GM21529 (cell line): ENCODE data around the gene PAIP2.
"Not testable (repeated sequence)": the region's sequence is repeated elsewhere in the genome, so short reads cannot be mapped to it uniquely, and the experiment has no call there.

Experiments used
- ATAC-seq: cut with Tn5 transposase; IDR thresholded peaks from one replicate; pipeline ENCODE4 v1.9.1; 2021; ENCODE audit not compliant: unreplicated experiment

The PAIP2 gene

DNA sequence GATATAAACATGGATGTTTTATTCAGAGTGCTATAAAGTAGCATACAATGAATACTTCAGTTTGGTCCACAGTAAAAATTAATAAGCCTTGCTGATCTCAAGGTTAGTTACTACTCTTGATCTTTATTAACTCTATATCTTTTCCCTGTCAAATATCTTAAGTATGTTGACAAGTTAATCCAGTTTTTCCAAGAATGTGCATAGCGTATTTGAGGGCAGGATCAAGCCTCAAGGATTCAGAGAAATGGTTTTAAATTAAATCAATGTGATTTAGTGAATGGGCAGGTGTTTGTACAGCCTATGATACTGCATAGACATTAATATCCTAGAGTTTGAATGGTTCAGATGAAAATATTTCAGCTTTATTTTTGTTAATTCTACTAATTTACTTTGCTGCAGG is 27.4 kb upstream of the PAIP2 start:
- ATAC-seq, result no peak

DNA sequence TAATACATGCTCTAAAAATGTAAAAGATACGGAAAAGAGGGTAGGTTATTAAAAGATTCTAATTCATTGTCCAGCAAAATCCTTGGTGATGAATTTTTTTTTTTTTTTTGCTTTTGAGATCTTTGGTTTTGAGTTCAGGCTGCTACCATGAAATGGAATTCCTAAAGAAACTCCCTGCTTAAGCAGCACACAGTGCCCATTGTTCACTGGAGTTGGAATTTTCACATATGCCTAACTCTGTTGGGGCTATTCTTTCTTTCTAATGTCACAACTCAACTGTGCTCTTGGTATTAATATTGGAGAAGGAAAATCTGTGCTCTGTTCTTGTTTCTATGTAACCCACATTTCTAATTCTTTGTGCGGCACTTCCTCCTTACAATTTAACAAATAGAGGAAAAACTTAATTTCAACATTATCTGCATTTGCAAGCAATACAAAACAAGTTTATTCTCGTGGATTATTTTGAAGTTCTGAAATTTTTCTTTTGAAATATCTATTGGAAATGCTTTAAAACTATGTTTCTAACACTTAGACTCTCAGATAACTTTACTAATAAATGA is 26.5 kb upstream of the PAIP2 start:
- no peak for ATAC-seq

DNA sequence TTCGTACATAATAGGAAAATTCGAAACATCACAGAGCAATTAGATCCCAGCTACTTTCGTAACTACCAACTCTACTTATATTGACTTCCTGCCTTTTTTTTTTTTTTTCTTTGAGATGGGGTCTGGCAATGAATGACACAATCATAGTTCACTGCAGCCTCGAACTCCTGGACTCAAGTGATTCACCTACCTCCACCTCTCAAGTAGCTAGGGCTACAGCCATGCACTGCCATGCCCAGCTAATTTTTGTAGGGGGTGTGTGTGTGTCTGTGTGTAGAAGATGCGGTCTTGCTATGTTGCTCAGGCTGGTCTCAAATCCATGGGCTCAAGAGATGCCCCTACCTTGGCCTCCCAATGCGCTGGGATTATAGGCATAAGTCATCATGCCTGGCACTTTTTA is 5.8 kb upstream of the PAIP2 start:
- ATAC-seq, result no peak

DNA sequence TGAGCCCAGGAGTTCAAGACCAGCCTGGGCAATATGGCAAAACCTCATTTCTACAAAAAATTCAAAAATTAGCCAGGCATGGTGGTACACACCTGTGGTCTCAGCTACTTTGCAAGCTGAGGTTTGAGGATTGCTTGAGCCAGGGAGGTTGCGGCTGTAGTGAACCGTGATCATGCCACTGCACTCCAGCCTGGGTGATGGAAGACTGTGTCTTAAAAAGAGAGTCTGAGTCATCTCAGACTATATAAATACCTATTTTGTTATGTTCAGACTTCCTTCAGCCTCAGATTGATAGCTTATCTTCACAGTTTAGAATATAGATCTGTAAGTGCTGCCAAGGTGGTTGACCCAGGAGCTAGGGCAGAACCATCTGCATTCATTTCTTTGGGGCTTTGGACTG is 1.6 kb upstream of the PAIP2 start:
- ATAC-seq, result no peak

DNA sequence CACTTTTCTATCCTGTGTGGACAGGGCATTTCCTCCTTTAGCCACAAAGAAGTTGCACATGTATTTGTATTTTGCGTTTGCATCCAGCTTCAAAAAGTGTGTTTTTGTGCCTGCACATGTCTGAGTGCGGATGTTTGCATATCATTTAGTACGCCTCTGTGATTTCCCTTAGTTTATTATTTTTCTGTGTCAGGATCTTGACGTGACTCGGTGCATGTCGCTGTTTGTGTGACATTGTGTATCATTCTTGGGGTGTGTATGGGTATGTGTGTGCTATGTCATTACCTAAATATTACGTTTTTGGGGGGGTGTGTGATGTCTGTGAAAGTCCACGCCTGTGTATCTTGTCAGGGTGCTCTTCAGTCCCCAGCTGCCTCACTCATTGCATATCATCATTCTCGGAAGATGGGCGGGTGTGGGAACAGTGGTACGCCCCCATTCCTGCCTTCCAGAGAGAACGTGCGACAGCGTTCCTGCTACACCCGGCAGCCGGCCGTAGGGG is 416 bp upstream of the PAIP2 start:
- peak; percentile 19 for ATAC-seq

DNA sequence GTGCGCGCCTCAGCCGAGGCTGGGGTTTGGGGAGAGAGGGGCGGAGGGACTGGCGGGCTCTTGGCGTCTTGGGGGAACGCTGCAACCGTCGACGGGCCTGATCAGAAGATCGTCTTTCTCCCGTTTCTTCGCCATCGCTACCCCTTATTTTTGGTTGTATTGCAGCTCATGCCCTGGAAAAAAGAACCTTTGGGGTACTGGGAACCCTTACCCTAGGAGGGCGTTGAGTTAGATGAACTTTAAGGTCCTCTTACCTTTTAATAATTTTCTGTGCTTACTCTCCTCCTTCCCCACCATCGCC is 719 bp downstream of the PAIP2 start:
- peak; percentile 47 for ATAC-seq

DNA sequence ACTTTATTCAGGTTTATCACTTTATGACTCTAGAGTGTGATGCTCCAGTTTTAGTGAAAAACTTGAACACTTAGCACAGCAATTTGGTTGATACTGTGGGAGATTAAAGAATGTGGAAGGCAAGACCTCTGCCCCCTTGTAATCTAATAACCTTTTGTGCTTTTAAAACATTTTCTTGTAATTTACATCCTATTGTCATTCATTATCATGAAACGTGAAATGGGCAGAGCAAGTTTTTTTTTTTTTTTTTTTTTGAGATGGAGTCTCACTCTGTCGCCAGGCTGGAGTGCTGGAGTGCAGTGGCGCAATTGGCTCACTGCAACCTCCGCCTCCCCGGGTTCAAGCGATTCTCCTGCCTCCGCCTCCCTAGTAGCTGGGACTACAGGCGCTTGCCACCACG is 1.8 kb downstream of the PAIP2 start:
- no peak for ATAC-seq

DNA sequence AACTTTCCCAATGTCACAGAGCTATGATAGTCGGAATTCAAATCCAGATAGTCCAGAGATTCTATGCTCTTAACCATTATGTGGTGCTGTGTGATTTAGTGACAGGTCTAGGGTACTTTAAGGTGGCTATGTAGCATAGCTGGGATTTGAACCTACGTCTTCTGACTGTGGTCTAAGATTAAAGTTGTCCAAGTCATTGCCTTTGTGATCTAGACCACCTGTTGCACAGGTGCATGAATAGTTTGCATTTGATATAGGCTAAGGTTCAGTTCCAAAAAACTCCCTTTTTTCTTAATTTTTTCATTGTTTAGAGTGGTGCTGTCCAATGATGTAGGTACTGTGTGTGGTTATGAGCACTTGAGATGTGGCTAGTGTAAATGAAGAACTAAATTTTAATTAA is 2.5 kb downstream of the PAIP2 start:
- ATAC-seq, result no peak

DNA sequence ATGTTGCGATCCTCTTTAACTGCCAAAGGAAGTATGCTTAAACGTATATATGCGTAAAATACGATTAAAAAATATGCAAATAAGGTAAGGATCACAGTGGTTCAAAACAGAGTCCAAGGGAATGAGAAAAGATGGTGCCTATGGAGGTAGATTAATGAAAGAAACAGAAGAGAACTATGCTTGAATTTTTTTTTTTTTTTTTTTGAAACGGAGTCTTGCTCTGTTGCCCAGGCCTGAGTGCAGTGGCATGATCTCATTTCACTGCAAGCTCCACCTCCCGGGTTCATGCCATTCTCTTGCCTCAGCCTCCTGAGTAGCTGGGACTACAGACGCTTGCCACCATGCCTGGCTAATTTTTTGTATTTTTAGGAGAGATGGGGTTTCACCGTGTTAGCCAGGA is 3.8 kb downstream of the PAIP2 start:
- not testable (repeated sequence) for ATAC-seq

DNA sequence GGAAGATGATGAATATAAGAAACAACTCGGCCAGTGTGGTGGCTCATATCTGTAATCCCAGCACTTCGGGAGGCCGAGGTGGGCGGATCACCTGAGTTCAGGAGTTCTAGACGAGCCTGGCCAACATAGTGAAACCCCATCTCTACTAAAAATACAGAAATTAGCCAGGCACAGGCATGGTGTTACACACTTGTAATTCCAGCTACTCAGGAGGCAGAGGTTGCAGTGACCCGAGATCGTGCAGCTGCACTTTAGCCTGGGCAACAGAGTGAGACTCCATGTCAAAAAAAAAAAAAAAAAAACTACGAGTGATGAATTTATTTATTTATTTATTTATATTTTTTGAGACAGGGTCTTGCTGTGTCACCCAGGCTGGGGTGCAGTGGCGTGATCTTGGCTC is 6.2 kb downstream of the PAIP2 start:
- not testable (repeated sequence) for ATAC-seq

DNA sequence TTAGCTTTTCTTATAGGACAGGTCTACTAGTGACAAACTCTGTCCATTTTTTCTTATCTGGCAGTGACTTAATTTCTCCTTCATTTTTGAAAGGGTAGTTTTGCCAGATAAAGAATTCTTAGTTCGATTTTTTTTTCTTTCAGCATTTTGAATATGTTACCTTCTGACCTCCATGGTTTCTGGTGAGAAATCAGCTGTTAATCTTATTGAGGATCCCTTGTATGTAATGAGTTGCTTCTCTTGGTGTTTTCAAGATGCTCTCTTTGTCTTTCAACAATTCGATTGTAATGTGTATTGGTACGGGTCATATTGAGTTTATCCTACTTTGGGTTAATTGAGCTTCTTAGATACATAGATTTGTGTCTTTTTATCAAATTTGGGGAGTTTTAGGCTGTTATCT is 12.5 kb downstream of the PAIP2 start:
- ATAC-seq, result no peak

DNA sequence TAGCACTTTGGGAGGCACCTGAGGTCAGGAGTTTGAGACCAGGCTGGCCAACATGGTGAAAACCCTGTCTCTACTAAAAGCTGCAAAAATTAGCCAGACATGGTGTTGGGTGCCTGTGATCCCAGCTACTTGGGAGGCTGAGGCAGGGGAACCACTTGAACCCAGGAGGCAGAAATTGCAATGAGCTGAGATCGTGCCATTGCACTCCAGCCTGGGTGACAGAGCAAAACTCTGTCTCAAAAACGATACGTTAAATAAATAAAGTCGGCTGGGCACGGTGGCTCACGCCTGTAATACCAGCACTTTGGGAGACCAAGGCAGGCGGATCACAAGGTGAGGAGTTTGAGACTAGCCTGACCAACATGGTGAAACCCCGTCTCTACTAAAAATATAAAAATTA is 14.2 kb downstream of the PAIP2 start:
- ATAC-seq, result not testable (repeated sequence)

DNA sequence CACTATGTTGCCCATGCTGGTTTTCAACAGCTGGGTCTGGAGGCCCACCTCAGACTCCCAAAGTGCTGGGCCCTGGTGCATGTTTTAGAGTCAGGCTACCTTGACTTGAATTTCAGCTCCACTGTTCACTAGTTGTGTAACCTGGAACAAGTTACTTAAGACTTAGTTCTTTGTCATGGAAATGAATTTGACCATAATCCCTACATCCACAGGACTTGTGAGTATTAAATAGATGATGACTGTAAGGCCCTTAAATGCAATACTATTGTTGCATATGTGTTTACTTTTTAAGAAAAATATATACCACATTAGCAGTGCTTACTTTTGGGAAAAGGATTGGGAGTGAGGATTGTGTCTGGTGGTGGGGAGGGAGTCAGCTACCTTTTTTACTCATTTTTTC is 16.4 kb downstream of the PAIP2 start:
- no peak for ATAC-seq

DNA sequence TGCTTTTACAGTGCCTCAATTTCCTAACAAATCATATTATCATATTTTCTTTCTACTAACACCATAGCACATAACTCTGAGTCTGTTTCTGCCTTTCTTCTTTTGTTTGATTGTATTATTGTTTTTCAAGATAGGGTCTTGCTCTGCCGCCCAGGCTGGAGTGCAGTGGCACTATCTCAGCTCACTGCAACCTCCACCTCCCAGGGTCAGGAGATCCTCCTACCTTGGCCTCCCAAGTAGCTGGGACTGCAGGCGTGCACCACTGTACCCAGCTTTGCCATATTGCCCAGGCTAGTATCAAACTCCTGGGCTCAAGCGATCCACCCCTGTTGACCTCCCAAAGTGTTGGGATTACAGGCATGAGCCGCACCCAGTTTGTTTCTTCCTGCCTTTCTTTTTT is 18.7 kb downstream of the PAIP2 start:
- no peak for ATAC-seq

DNA sequence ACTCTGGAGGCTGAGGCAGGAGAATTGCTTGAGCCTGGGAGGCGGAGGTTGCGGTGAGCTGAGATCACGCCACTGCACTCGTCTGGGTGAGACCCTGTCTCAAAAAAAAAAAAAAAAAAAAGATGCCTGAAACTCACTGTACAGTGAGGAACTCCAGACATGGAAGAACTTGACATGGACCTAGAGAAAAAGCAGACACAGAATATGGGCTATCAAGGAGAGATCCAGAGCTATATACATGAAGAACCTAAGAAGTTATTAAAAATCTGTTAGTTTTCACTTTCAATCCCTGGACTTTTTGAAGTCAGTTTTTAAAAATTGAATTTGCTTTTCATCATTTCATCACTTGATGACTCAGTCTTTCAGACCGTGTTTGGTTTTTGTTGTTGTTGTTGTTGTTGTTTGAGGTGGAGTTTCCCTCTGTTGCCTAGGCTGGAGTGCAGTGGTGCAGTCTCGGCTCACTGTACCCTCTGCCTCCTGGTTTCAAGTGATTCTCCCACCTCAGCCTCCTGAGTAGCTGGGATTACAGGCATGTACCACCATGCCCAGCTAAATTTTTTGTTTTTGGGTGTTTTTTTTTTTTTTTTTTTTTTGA is 20.3 kb downstream of the PAIP2 start:
- no peak for ATAC-seq

DNA sequence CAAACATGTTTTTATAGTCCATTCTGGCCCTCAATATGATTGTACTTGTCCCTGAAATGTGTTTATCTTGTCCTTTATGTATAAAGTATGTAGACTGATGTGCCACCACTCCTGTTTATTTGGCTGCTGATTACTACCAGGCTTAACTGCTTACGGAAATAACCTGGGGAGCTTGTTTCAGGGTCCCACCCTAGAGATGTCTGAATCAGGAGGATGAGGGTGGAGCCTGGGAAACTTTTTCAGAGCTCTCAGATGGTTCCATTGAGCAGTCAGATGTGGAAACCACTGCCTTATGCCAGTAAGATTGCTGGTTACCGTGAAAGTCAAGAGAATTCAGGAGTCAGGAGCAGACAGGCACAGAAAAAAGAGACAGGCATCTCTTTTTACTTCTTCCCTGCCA is 22.3 kb downstream of the PAIP2 start:
- no peak for ATAC-seq

DNA sequence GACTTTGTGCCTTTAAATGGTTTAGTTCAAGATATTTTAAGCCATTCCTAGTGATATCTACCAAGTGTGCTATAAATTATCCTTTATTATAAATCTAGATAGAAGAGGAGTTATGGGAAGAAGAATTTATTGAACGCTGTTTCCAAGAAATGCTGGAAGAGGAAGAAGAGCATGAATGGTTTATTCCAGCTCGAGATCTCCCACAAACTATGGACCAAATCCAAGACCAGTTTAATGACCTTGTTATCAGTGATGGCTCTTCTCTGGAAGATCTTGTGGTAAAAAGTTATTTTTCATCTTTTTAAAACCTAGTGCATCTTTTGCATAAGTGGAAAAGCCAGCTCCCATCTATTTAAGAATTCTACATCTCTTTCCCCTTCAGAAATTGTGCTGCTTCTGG is 22.8 kb downstream of the PAIP2 start:
- no peak for ATAC-seq

DNA sequence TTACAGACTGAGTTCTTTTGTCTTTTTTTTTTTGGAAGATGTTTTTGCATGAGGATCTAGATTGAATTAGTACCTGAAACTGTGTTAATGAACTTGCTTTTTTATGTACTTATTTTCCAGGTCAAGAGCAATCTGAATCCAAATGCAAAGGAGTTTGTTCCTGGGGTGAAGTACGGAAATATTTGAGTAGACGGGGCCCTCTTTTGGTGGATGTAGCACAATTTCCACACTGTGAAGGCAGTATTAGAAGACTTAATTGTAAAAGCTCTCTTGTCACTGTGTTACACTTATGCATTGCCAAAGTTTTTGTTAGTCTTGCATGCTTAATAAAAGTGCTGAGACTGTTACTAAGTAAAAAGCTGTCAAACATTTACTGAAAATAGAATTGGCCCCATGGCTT is 27.0 kb downstream of the PAIP2 start:
- ATAC-seq, result no peak

DNA sequence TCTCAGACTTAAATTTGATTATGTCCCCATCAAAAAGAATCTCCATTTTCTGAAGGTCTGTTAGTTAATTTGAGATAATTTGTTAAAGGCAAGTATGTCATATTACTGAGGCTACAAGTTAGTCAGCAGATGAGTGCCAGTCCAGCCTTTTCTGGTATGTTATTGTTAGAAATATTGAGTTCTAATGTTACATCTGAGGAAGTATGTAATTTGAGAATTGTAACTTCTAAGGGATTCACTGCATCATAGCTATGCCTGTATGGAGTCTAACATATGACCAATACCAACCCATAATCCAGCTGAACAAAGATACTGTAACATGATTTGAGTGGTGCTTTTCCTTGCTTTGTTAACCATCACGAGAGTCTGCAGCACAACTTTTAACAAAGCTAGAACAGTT is 27.5 kb downstream of the PAIP2 start:
- ATAC-seq, result no peak

DNA sequence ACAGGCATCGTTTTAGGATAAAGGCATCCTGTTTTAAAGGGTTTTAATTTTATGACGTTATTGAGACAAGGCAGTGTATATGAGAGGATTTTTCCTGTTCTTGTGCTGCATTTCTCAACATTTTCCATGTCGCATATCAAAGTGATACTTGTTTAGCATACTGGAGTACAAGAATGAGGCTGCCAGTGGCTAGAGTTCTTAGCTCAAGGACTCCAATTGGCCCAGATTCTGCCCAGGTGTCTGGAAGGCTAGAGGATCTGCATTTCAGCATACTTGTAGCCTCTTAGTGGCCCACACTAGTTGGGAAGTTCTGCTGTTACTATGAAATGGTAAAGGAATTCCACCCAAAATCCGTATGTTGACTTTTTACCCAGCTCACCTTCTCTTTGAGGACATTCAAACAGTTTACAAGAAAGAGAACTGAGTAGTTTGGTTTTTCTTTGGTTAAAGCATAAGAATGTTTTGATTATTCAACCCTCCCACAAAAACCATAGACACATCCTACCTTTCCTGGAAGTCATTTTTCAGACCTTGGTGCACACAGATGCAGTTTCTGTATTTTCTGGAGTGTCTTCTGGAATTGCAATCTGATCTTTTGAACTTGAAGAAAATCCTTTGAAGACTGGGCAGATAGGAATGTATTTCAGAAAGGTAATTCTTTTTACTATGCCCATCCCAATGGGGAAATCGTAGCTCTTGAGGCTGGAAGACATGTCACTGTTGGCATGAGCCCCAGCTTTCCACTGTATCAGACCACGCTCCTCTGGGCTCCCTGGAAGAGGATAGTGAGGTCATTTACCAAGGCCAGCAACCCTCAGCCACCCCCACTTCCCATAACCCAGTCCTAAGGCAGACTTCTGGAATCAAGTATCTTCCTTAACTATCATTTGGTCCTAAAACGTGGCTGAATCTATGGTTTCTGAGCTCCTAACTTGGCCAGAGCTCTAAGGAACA is 30.1 kb downstream of the PAIP2 start:
- no peak for ATAC-seq

DNA sequence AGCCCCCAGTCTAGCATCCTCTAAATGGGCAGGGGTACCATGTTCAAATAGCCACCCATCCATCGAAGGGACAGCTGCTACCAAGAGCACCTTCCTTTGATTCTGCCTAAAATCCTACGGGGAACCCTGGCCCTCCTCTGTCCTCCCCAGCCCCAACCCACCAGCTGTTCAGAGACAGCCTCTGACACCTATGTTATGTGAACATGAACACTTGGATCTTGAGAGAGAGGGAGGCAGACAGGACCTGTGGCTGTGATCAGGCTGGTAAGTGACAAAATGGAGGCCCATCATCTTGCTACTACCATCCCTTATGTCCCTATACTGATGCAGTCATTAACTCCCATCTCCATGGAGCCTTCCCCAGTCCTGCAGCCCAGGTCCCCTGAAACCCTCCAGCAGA is 33.3 kb downstream of the PAIP2 start:
- ATAC-seq, result no peak

DNA sequence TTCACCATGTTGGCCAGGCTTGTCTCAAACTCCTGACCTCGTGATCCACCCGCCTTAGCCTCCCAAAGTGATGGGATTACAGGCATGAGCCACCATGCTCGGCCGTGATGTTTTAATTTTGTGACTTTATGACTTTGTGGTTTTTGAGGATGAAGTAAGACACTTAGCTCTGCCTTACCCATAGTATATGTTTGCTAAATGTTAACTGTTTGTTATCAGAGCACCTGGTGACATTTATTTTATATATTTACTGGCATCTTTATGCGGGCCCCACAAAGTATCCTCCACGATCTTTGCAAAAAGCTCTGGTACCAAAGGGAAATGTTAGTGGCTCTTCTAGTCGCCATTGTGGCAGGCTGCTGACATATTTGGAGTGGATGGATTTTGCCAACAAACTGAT is 34.7 kb downstream of the PAIP2 start:
- ATAC-seq, result no peak
